LoVo (cell line): ENCODE measurements around the gene NEDD4L.

Experiments used
- DNase-seq: peaks from one replicate; pipeline ENCODE4 v3.0.0-alpha.2; 2016; ENCODE audit warnings: low spot score

The NEDD4L gene

DNA sequence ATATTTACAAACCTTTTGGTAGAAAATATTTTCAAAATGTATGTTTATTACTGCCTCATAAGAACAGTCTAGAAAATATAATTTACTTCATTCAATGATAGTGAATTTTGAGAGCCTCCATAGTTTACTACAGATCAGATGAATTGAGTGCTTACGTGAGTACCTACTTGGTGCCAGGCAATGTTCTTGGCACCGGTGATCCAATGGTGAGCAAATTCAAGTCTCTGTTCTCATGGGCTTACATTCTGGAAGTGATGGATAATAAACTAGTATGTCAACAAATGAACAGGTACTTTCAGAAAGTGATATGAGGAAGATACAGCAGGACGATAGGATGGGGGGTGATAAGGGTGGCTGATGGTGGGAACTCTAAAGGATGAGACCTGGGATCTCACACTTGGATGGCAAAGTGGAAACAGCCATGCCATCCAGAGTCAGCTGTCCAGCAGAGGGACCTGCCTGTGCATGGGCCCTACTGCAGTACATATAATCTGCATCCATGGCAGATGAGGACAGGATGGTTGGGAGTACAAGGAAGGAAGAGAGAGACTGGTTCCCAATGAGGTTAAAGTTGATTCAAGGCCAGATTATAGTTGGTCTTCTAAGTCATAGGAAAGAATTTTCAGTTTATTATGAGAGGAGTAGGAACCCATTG lies 277.0 kb downstream of the NEDD4L start:
- no peak for DNase-seq

DNA sequence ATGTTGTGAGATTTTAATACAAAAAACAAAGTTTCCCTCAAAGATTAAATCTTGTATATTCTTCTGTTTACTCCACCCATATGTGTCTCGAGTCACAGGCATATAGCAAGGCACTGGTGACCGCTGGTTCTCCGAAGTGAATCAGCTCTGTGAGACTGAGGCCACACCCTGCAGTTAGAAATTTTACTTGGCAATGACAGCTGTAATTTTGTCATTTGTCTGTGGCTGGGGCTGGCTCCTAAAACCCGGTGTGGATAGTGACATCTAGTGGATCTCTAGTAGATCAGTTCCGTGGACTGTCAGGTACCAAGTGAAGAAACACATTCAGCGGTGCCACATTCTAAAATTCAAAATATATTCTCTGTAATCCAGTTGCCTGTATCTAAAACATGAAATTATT lies 278.0 kb downstream of the NEDD4L start:
- DNase-seq: peak; percentile 84

DNA sequence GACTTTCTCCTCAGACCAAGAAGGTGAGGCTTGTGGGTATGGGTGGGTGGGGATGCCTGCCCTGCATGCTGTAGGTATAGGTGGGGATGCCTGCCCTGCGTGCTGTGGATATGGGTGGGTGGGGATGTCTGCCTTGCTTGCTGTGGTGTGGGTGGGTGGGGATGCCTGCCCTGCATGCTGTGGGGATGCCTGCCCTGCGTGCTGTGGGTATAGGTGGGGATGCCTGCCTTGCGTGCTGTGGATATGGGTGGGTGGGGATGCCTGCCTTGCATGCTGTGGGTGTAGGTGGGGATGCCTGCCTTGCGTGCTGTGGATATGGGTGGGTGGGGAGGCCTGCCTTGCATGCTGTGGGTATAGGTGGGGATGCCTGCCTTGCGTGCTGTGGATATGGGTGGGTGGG lies 278.4 kb downstream of the NEDD4L start:
- no peak for DNase-seq

DNA sequence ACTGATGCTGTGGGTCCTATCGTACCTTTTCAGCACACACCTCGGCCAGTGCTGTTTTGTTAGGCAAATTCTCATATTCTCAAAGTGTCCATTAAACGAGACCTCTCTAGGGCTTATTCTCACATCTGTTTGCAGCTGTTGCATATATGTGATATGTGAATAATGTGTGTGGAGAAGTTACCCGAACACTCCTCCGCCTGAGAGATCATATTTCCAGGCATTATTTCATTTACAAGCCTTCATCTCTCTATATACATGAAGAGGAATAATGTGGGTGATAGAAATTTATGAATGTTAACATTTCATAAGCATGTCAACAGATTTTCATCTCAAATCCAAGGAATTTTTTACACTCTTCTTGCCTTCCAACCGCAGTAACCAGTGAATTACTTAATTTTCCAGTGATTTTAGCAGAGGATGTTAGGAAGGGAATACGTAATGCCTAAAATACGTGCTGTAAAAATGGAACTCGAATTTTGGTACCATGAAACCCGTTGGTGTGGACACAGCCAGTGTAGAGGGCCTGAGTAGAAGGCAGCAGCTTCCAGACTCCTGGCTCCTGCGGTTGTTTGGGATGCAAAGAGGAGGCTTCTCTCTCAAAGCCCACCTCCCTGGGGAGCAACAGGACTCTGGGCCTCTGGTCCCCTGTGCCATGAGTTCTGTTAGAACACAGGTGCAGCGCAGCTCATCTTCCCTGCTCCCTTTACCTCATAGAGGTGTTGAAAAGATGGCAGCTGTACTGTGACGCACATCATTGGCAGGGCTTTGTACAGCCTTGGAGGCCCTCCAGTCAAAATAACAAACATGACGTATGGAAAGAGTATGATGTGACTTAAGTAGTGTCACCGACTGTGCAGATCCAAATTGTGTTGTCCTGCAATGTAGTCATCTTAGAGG lies 280.1 kb downstream of the NEDD4L start:
- no peak for DNase-seq

DNA sequence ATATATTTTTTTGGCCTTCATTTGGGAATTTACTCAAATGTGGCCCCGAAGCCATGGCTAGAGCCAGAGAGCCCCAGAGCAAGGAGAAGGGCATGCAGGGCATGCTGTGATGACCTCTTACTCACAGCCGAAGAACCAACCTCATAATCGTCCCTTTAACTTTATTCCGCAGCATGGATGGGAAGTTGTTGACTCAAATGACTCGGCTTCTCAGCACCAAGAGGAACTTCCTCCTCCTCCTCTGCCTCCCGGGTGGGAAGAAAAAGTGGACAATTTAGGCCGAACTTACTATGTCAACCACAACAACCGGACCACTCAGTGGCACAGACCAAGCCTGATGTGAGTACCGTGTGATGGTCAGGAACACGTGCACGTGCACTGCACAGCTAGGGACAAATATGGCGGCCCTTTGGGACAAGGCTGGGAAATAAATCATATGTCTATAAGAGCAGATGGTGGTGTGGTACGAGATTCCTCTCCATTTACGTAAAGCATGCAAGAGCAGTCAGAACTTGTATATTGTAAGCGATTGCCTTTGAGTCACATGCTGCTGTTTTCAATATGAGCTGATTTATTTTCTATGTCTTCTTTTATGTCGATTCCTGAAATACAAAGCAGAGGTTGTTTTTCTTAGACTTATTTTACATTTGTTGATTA lies 280.9 kb downstream of the NEDD4L start:
- no peak for DNase-seq

DNA sequence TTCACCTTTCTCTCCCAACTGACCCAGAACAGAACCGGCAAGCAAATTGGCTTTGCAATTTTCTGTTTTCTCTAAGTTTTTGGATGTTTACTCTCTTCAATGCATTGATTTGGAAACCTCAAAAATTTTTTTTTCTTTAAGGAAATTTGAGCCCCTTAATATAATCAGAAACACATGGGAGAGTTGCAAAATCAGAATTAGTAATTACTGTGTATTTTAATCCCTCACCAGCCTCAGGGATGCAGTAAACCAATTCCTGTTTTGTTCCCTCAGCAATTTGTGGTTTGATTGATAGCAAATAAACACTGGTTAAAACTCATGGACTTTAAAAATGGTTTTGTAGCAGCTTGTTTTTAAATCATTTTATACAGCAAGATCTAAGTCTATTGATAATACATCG lies 281.5 kb downstream of the NEDD4L start:
- DNase-seq: no peak

DNA sequence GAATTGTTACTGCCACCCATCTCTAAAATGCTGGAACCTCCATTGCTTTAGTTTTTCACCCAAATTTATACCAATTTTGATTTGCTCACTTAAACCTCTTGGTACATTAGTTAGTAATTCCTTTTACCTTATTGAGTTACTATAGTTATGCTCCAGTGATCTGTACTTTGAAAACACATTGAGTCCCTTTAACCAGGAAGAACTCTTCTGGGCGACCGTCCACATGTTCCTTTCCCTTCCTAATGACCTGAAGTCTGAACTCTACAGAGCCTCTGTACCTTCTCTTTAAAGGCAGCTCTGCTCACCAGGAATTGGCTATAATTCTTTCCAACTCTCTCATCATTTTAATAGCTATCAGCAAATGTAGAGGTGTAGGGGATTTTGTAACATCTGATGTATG lies 290.0 kb downstream of the NEDD4L start:
- DNase-seq: no peak

DNA sequence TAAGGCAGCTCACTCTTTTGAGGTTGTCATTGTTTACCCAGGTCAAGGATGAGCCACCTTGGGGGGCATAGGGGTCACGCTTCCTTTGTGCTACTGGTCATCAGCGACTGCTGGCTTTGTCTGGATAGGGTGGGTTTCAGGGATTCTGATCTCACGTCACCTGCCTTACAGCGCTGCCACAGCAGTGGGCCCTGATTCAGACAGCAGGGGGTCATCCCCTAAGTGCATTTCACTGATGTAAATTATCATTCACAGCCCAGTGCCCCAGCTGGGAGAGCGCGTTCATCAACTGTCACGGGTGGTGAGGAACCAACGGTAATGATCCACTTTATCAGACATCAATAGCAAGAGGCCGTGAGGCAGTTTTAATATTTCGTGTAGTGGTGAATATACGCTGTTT lies 291.2 kb downstream of the NEDD4L start:
- no peak for DNase-seq

DNA sequence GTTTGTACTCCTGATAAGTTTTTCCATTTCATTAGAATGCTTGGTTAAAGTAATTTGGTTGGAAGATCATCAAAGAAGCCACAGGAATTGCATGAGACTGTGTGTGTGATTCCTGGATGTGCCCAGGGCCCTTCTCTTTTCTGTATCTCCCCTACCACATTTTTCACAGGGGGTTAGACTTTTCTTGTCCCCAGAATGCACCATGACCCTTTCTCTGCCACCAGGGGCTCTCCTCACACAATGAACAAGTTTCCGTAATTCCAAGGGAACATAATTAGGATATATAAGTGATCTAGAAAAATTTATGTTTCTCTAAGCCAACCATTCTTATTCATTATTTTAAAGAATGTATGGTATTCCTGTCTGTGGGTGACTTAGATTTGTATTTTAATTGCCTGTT lies 291.8 kb downstream of the NEDD4L start:
- DNase-seq: no peak

DNA sequence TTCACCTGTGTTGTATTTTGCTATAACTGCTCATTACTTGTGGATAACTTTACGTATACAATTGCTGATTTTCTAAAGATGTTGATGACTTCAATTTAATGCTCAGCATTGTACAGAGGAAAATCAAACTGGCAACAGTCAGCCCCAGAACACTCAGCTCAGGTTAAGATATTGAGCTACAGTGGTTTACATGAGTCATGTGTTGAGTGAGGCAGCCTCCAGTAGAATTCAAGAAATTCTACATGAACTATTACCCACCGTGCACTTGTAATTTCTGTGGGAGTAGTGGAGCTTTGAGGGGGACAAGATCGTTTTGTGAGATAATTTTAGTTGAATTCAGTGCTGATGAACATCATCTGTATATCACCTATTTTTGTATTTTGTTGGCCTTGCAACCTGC lies 292.6 kb downstream of the NEDD4L start:
- DNase-seq: no peak

DNA sequence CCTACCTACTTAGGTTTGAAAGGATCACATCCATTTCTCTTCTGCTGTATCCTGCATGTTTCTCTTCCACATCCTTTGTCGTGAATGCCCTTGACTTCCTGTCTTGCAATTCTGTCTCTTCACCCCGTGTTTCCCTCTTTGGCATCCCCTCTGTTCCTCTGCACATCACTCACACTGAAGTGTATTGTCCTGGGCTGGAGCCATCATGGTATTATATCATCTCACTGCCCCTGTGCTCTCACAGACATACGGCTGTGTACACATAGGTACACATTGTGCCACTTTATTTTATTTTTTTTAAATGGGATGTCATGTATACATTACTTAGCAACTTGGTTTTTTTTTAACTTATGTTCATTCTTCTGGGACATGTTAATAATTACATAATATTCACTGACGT lies 293.3 kb downstream of the NEDD4L start:
- no peak for DNase-seq

DNA sequence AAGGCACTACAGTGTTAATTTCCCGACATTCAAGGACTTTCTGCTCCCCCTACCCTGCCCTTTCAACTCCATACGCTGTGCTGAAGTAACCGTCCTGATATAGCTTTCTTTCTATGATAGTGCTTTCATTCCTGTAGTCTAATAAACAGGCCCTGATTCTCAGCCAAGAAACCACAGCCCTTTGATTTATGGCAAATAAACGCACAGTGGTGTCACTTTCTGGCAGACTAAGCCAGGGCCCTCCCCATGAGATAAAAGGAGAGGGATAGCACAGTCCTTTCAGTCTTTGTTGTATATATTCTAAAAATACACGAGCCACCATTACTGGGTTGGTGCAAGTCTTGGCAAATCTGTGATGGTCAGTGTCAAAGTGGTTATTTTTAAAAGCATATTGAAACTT lies 293.7 kb downstream of the NEDD4L start:
- DNase-seq: no peak

DNA sequence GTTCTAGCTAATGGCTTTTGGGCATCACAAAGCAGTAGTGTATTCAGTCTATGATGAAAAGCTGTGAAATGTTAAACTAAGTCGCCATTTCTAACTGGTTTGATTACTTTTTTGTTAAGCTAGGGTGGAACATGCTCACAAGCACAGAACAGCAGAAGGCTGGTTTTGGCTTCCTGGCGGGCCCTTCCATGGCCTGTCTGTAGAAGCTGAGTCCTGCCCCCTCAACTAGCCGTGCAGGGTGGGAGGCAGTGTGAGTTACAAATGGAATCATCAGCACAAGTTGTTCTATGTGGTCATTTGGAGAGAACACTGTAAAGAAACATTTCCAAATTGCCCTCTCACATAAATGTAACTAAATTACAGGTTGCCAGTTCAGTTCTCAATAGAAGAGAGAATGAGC lies 294.1 kb downstream of the NEDD4L start:
- no peak for DNase-seq

DNA sequence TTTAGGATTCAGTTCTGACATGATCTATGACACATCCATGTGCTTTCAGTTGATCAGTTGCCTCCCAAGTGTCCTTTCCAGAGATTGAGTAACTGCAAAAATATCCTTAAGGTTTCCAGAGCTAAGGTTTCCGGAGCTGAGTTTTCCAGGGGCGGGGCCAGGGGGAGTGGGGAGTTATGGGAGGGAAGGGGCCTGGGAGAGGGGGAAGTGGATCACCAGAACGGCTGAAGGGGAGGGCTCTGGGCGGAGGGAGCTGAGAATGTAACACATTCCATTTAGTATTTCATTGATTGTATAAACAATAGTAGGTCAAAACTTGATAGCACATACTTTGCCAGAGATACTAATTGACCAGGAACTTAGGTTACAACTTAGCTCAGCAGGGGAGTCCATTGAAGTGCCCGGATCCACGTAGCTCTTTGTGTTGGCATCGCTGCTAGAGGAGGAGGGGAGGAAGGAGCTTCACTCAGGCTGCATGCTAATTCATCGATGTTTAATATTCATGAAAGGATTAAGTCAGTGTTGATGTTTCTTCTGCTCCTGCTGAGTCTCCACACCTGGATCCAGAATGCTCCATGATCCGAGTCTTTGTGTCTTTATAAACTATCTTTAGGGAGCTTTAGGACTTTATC lies 295.1 kb downstream of the NEDD4L start:
- no peak for DNase-seq

DNA sequence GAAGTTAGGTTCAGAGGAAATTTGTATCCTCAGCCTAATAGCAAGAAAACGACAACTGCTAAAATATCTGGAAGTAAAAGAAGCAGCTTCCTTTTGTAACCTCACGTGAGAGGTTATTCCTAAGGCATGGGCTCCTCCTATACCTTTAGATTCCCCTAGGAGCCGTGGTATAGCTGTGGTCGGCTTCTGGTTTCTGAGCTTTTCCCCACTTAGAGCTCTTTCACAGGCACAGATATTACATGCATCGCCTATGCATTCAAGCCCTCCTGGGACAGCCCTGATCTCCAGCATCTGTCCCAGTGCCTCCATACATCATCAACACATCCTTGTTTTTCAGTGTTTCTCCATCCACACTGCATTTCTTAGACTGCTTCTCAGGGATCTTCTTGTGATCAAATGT lies 295.9 kb downstream of the NEDD4L start:
- no peak for DNase-seq

DNA sequence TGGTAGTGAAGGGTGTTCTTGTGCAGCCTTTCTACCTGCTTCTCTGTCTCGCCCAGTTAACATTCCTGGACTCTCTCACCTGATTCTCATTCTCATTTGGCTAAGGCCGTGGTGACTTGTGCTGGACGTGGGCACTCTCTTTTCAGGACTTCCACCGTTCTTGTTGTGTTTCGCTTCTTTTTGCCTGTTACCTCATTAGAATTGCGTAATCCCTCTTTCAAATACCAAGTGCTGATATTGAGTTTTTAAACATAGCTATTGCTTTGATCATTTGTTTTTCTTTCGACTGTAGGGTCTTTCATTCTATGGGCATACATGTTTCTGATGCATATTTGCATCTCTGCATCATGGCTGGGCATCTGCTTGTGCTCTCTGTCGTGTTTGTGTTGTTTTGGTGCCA lies 297.9 kb downstream of the NEDD4L start:
- no peak for DNase-seq

DNA sequence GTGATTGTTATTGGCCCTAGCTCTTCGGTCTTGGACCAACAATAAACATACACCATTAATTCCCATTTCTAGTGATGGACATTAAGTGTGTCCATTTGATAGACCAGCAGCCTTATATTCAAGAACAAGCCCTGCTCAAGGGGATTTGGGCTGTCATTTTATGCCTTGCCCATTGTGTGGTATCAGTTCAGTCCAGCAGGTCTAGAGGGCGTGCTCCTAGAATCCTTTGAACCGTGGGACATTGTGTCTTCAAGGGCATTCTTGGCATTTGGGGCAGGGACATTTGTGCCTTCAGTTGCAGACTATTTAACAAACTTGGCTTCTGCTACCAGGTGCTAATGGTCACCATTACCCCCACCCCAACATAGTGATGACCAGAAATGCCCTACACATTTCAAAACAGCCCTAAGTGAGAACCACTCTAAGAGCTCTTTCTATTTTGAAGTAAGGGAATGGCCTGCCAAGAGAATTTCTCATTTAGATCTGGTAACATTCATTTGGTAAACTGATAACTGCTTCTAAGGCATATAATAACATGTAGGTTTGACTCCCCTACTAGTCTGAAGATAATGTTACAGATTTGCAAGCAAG lies 300.1 kb downstream of the NEDD4L start:
- no peak for DNase-seq

DNA sequence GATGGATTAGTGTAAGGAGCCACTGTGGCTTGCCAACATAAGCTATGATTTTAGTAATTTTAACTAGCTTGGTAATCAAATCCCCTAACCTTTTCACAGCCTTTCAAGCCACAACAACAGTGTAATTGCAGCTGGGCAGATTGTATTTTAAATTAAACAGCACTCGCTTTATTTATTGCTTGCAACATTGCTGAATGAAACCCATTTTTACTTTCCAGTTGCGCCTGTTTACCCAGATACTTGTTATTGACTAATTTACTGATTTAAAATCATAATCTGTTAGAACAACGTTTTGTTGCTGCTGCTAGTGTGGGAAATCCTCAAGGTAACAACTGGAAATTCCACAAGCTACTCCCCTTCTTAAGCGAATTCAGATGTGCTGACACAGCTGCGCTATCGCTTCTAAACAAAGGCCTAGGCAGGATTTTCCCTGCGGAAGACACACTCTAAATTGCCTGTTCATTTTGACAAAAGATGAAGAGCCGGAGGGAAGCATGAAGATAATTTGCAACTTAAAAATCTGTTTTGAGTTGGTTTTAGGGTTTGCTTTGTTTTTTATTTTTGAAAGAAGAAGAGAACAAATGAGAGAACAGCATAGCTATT lies 300.9 kb downstream of the NEDD4L start:
- no peak for DNase-seq

DNA sequence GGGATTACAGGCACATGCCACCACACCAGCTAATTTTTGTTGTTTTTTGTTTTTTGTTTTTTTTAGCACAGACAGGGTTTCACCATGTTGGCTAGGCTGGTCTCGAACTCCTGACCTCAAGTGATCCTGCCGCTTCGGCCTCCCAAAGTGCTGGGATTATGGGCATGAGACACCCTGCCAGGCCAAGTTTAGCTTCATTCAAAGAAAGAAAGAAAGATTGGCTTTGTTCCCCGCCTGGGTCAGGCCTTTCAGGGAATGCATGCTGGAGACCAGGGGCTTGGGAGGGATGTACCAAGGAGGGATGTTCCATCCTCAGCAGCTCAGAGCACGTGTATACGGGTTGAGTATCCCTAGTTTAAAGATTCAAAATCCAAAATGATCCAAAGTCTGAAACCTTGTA lies 301.8 kb downstream of the NEDD4L start:
- no peak for DNase-seq

DNA sequence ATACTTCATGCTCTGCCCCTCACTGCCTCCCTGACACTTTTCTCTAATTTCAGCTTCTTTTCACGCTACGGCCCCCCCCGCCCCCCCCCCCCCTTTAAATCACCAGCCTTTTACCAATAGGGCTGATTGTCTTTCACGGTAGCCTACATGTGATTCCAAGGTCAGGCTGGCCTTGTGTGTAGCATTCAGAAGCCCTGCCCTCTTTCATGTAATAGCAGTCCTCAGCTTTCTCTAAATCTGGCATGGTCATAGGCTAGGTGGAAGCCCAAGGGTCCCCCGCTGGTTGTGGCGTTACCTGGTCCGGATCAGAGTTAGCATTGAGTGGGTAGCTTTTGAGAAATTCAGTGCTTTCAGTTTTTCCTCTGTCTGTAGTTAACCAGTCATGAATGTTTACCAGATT lies 303.1 kb downstream of the NEDD4L start:
- no peak for DNase-seq

DNA sequence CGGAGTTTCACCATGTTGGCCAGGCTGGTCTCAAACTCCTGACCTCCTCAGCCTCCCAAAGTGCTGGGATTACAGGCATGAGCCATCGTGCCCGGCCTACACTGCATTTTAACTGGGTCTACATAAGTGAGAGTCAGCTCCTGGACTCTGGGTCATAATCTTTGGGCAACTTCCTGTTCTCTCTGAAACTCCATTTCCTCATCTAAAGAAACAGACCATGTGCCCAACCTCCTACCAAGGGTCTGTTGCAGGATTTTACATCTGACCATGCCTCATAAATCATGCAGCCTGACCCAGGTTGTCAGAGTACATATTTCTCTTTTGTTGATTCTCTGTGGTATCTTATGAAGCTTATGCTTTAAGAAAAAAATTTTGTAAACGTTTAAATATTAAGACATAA lies 304.5 kb downstream of the NEDD4L start:
- no peak for DNase-seq

DNA sequence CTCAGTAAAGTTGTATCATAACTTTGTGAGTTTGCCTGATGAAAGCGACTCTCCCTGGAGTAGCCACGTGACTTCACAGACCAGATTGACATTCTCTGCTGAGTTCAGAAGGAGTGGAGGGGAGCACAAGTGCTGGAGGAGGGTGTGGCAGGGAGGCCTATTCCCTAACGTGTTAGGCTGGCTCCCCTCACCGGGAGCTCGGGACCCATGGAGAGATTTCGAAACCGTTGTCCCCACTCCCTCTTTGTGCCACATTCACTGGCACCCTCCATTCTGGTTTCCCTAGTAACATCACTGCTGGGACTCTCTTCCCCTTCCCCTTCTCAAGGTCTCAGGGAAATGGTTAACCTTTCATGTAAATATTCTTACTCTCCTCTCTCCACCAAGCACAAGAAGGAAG lies 304.9 kb downstream of the NEDD4L start:
- DNase-seq: no peak
